ENCODE results near the gene PBRM1. TPM values are rescaled to one million over a fixed set of nuclear protein-coding genes. Genes with fewer than 3 reads are reported as not detected.
"Not testable (repeated sequence)": the region's sequence is repeated elsewhere in the genome, so short reads cannot be mapped to it uniquely, and the experiment has no call there.

Gene PBRM1
- total RNA-seq, 1 donor from 2014 or later = 62.1 TPM

DNA sequence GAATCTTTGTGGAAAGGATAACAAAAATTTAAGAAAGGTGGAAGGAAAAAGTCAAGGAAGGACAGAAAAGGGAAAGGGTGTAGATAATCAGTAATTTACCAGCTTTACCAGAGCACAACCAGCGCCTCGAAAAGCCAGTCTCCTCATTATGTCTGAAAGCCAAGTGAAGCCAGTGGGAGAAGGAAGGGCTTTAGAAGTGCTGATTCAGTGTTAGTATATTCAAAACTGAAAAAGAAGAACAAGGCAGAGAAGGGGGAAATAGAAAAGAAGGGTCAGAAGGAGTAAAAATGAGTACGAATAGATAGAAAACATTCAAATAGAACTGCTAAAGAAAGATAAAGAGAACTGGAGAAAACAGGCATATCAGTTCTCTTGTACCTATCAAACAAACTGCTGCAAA is 4.1 kb downstream of the PBRM1 start:
- TF ChIP-seq CTCF (IDR thresholded peaks at IDR 0.05) = no peak
- DNase-seq = no peak
- Mint-ChIP-seq H3K4me3 (peak overlapping the region; percentile 22), H3K9me3 (no peaks in the 10 kb centered on the region), H3K36me3 (ENCODE audit: low read depth) (peaks cover 60% of the 10 kb centered on the region), H3K27me3 (no peaks in the 10 kb centered on the region), H3K27ac (peak overlapping the region; percentile 43), H3K4me1 (peaks cover 42% of the 10 kb centered on the region)
- intact Hi-C loops (cut with micrococcal nuclease) = no loop called here
- no peak for ATAC-seq (ENCODE audit: low read depth)
- CTCF ChIA-PET = no interaction called here
- POLR2A ChIA-PET = interaction anchor here (0.7 kb wide), 1 partner anchor 334 kb away, joined by 5 read pairs; no protein-coding TSS in a partner anchor

DNA sequence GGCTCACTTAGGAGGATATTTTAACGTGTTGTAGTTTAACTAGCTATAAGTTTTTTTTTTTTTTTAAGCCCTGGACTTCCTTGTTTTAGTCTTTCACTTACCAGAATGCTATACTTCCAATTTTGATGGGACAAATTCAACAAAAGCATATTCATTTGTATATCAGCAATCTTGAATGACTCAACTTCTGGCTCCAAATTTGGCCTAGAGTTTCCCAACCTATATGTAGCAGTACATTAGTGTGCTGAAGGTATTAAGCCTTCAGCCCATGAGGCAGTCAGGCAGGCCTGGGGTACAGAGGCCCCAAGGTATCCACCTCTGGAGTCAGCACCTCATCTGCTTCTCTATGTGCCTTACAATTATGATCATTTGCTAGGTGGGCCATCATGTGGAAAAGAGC is 5.9 kb downstream of the PBRM1 start:
- no peaks in the 10 kb centered on the region for H3K9me3 Mint-ChIP-seq
- no peaks in the 10 kb centered on the region for H3K27me3 Mint-ChIP-seq
- no peak for TF ChIP-seq CTCF (IDR thresholded peaks at IDR 0.05)
- ATAC-seq (ENCODE audit: low read depth) = no peak
- ChIA-PET CTCF (no interaction called here), POLR2A (no interaction called here)
- peaks cover 28% of the 10 kb centered on the region for H3K4me1 Mint-ChIP-seq
- intact Hi-C loops (cut with micrococcal nuclease) = no loop called here
- no peak overlapping the region for H3K27ac Mint-ChIP-seq
- peaks cover 64% of the 10 kb centered on the region for H3K36me3 Mint-ChIP-seq (ENCODE audit: low read depth)
- no peak for DNase-seq
- no peak overlapping the region for H3K4me3 Mint-ChIP-seq

- Mint-ChIP-seq H3K27ac (no peak overlapping the region), H3K4me1 (peaks cover 21% of the 10 kb centered on the region), H3K4me3 (no peak overlapping the region), H3K9me3 (no peaks in the 10 kb centered on the region), H3K27me3 (no peaks in the 10 kb centered on the region), H3K36me3 (ENCODE audit: low read depth) (peaks cover 65% of the 10 kb centered on the region)
- ChIA-PET POLR2A (no interaction called here), CTCF (no interaction called here)
- intact Hi-C loops (cut with micrococcal nuclease) = no loop called here
- ATAC-seq (ENCODE audit: low read depth) = no peak
- TF ChIP-seq CTCF (IDR thresholded peaks at IDR 0.05) = no peak
- no peak for DNase-seq
These were observed 6.5 kb downstream of the PBRM1 start for GRCh38 chr3:52679199-52679538.

DNA sequence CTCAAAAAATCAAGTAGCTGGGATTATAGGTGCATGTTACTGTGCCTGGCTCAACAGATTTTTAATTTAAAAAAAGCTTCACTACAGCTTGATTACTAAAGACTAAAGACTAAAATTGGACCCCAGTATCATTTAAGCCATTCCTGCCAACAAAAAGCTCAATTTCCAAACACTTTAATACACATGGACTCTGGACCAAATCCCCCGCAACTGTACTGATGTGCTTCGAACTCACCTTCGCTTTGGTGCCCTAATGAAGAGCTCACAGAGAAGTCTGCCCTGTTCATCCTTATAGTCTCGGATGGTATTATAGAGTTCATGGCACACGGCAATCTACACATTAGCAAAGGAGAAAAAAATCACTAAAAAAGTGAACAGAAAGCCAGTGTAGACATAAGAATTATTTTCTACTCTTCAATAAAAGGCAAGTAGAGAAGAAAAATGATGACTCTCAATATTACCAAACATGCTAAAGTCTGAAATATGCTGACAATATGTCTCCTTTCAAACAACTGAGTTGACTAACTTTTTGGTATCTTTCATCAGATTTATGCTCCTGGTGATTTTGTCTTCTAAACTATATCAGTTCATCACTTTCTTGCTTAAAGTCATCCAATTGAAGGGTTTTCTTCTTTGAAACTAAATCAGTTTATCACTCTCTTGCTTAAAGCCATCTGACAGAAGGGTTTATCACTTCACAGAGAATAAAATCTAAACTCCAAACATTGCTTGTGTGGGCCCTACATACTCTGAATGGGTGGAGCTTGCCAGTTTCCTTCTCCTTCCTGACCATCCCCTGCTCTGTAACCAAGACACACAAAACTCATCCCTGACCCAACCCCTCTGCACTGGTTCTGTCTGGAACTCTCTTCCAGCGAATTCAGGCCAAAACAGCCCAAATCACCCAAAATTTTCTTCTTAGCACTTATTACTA is 7.2 kb downstream of the PBRM1 start:
- intact Hi-C loops (cut with micrococcal nuclease) = no loop called here
- Mint-ChIP-seq H3K27ac (no peak overlapping the region), H3K4me3 (no peak overlapping the region)

DNA sequence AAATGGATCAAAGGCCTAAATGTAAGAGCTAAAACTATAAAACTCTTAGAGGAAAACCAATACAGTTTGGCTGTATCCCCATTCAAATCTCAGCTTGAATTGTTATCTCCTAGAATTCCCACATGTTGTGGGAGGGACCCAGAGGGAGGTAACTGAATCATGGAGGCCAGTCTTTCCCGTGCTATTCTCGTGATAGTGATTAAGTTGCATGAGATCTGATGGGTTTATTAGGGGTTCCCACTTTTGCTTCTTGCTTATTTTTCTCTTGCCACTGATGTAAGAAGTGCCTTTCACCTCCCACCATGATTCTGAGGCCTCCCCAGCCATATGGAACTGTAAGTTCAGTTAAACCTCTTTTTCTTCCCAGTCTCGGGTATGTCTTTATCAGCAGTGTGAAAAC is 9.5 kb downstream of the PBRM1 start:
- H3K4me3 Mint-ChIP-seq; H3K9me3 Mint-ChIP-seq; H3K27me3 Mint-ChIP-seq; DNase-seq; POLR2A ChIA-PET; ATAC-seq (ENCODE audit: low read depth); intact Hi-C loops (cut with micrococcal nuclease); H3K4me1 Mint-ChIP-seq; H3K27ac Mint-ChIP-seq; CTCF ChIA-PET: not testable (repeated sequence)
- H3K36me3 Mint-ChIP-seq (ENCODE audit: low read depth) = peaks cover 71% of the 10 kb centered on the region

More for the DNA sequence above, 7.2 kb downstream of the PBRM1 start:
- H3K9me3 Mint-ChIP-seq = no peaks in the 10 kb centered on the region
- H3K4me1 Mint-ChIP-seq = peaks cover 17% of the 10 kb centered on the region
- H3K27me3 Mint-ChIP-seq = no peaks in the 10 kb centered on the region
- TF ChIP-seq CTCF (IDR thresholded peaks at IDR 0.05) = no peak
- ChIA-PET CTCF (no interaction called here), POLR2A (interaction anchor here (0.6 kb wide), 1 partner anchor 12 kb away, joined by 4 read pairs; no protein-coding TSS in a partner anchor)
- DNase-seq = no peak
- peaks cover 65% of the 10 kb centered on the region for H3K36me3 Mint-ChIP-seq (ENCODE audit: low read depth)
- ATAC-seq (ENCODE audit: low read depth) = no peak

All from activated B cell treated with CpG ODN at 0.5 μM for 24 hours (primary cell).